Neuronal stem cell (in vitro differentiated cells): ENCODE data around the gene TBX1.

ENCODE experiments used
- DNase-seq: peaks from one replicate; pipeline ENCODE4 v3.0.0-alpha.2; 2013; ENCODE audit warnings: low spot score
- H2AFZ ChIP-seq: one replicate; pipeline ENCODE4 v1.6.1; 2013; ENCODE audit warnings: mild to moderate bottlenecking, low read length, inconsistent platforms
- H2AK5ac ChIP-seq: 2 replicates; pipeline ENCODE4 v1.6.1; 2013; ENCODE audit warnings: low read depth, mild to moderate bottlenecking, inconsistent platforms, low read length, moderate library complexity, mixed read lengths
- H2BK120ac ChIP-seq: 2 replicates; pipeline ENCODE4 v1.6.1; 2013; ENCODE audit warnings: low read depth, mild to moderate bottlenecking, inconsistent platforms, low read length, moderate library complexity, mixed read lengths
- H2BK12ac ChIP-seq: one replicate; pipeline ENCODE4 v1.6.1; 2013; ENCODE audit warnings: low read length, inconsistent platforms
- H2BK15ac ChIP-seq: 2 replicates; pipeline ENCODE4 v1.6.1; 2013; ENCODE audit warnings: mild to moderate bottlenecking, low read length, inconsistent platforms, mixed read lengths
- H2BK5ac ChIP-seq: one replicate; pipeline ENCODE4 v1.6.1; 2013; ENCODE audit warnings: inconsistent platforms, mild to moderate bottlenecking, low read length, moderate library complexity
- H3K14ac ChIP-seq: one replicate; pipeline ENCODE4 v1.6.1; 2013; ENCODE audit warnings: low read length, inconsistent platforms
- H3K18ac ChIP-seq: 2 replicates; pipeline ENCODE4 v1.6.1; 2013; ENCODE audit warnings: low read length, inconsistent platforms
- H3K23ac ChIP-seq: 2 replicates; pipeline ENCODE4 v1.6.1; 2013; ENCODE audit warnings: low read depth, mild to moderate bottlenecking, mixed read lengths, low read length, inconsistent platforms; ENCODE audit not compliant: poor library complexity
- H3K27ac ChIP-seq: replicated peaks from 3 replicates; pipeline ENCODE4 v1.5.1; 2013; ENCODE audit warnings: low read length, inconsistent platforms
- H3K27me3 ChIP-seq, 3 experiments: 2 replicates each; pipeline ENCODE4 v1.6.1; 2013; ENCODE audit warnings: low read length in 3 of 3, mild to moderate bottlenecking in 2 of 3, inconsistent platforms in 1 of 3, low read depth in 1 of 3, mixed read lengths in 1 of 3, moderate library complexity in 1 of 3; ENCODE audit not compliant: control insufficient read depth in 3 of 3, insufficient read depth in 3 of 3
- H3K36me3 ChIP-seq, 2 donors: replicated peaks in 1 of 2; 2 replicates each; pipeline ENCODE4 v1.6.1; 2013; ENCODE audit warnings: low read length in 2 of 2; ENCODE audit not compliant: control insufficient read depth in 2 of 2, insufficient read depth in 2 of 2
- H3K4ac ChIP-seq: 2 replicates; pipeline ENCODE4 v1.6.1; 2013; ENCODE audit warnings: inconsistent platforms, mild to moderate bottlenecking, low read length, moderate library complexity
- H3K4me1 ChIP-seq, 2 donors: 1 replicate in 1 of 2; 2 replicates in 1 of 2; pipeline ENCODE4 v1.6.1; 2013; ENCODE audit warnings: low read length in 2 of 2, low read depth in 1 of 2; ENCODE audit not compliant: control insufficient read depth in 2 of 2, insufficient read depth in 1 of 2
- H3K4me2 ChIP-seq: one replicate; pipeline ENCODE4 v1.6.1; 2013; ENCODE audit warnings: mild to moderate bottlenecking, low read length, inconsistent platforms; ENCODE audit not compliant: insufficient read depth, poor library complexity, severe bottlenecking
- H3K4me3 ChIP-seq, 2 donors: 2 replicates each; pipeline ENCODE4 v1.5.1; 2013; ENCODE audit warnings: low read length in 2 of 2, mild to moderate bottlenecking in 2 of 2, inconsistent platforms in 1 of 2, moderate library complexity in 1 of 2
- H3K79me1 ChIP-seq: one replicate; pipeline ENCODE4 v1.6.1; 2013; ENCODE audit warnings: low read depth, mild to moderate bottlenecking, inconsistent platforms, low read length, moderate library complexity
- H3K9ac ChIP-seq: one replicate; pipeline ENCODE4 v1.6.1; 2013; ENCODE audit warnings: mild to moderate bottlenecking, low read depth, low read length, inconsistent platforms; ENCODE audit not compliant: poor library complexity
- H3K9me3 ChIP-seq, 2 donors: replicated peaks in 1 of 2; 2 replicates each; pipeline versions ENCODE3 to v1.6.1; 2013; ENCODE audit warnings: low read length in 2 of 2, mild to moderate bottlenecking in 2 of 2, inconsistent platforms in 1 of 2, low read depth in 1 of 2, mixed read lengths in 1 of 2, moderate library complexity in 1 of 2; ENCODE audit not compliant: control insufficient read depth in 2 of 2, insufficient read depth in 1 of 2
- H4K8ac ChIP-seq: one replicate; pipeline ENCODE4 v1.6.1; 2013; ENCODE audit warnings: low read depth, mild to moderate bottlenecking, inconsistent platforms, low read length, moderate library complexity
- H4K91ac ChIP-seq: one replicate; pipeline ENCODE4 v1.6.1; 2013; ENCODE audit warnings: low read length, low read depth, mild to moderate bottlenecking, inconsistent platforms; ENCODE audit not compliant: poor library complexity
- WGBS, 2 donors: extraction: QIAGEN DNeasy Blood & Tissue Kit; methylation state at CpG; one replicate each; pipeline ENCODE4 v1.1.7; 2013; ENCODE audit warnings: missing lambda C conversion rate in 2 of 2, mixed read lengths in 1 of 2; ENCODE audit not compliant: insufficient read length in 2 of 2, insufficient replicate concordance in 1 of 2; ENCODE audit errors: extremely low coverage in 2 of 2; 5-methylcytosine and 5-hydroxymethylcytosine counted together

The TBX1 gene

GRCh38 chr22:19810381-19811201 is 50.0 kb downstream of the TBX1 start:
- Histone ChIP-seq H3K9ac (no peak overlapping the region), H3K36me3 (peaks cover 0 to 7% of the 10 kb centered on the region in 2 donors), H4K8ac (no peak overlapping the region), H3K4me3 (no peak overlapping the region), H3K9me3 (no peaks in the 10 kb centered on the region), H3K4me1 (no peaks in the 10 kb centered on the region), H3K79me1 (no peaks in the 10 kb centered on the region), H3K23ac (peak overlapping the region; percentile 52), H3K27me3 (no peaks in the 10 kb centered on the region), H2AFZ (no peak overlapping the region), H3K14ac (no peak overlapping the region), H2AK5ac (no peak overlapping the region), H3K18ac (peak overlapping the region; percentile 11), H3K4ac (no peak overlapping the region), H3K27ac (no peak overlapping the region), H2BK5ac (peak overlapping the region; percentile 72), H4K91ac (no peak overlapping the region), H2BK120ac (peak overlapping the region; percentile 16), H2BK12ac (no peak overlapping the region), H2BK15ac (peak overlapping the region; percentile 16), H3K4me2 (no peak overlapping the region)
- WGBS, 2 donors: no CpG with 5 or more reads among the region's 23 CpGs
- DNase-seq: no peak

DNA sequence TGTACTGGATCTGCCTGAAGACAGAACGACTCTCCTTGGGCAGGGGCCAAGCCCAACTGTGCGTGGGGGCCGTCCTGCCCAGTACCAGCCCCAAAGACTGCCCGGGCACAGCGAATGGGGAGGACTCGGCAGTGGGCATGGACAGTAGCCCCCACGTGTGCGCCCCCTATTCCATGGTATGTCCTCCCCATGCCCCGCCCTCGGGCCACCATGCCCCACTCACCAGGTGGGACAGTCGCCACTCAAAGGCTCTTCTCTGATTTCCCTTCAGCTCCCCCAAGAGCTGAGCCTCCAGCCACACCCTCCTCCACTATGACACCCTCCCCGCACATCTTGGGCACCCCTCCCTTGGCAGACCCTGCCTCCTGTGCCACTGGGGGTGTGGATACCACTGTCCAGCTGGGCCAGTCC is 50.6 kb downstream of the TBX1 start:
- Histone ChIP-seq H3K27ac (no peak overlapping the region), H2BK5ac (peak overlapping the region; percentile 72), H2AFZ (no peak overlapping the region), H3K9me3 (no peaks in the 10 kb centered on the region), H4K8ac (no peak overlapping the region), H2BK12ac (no peak overlapping the region), H3K18ac (peak overlapping the region; percentile 52), H2BK15ac (no peak overlapping the region), H3K9ac (no peak overlapping the region), H3K23ac (no peak overlapping the region), H3K4me2 (no peak overlapping the region), H3K79me1 (no peaks in the 10 kb centered on the region), H2AK5ac (no peak overlapping the region), H3K27me3 (no peaks in the 10 kb centered on the region), H3K4me3 (no peak overlapping the region), H3K14ac (no peak overlapping the region), H2BK120ac (peak overlapping the region; percentile 16), H3K36me3 (peaks cover 0 to 7% of the 10 kb centered on the region in 2 donors), H3K4ac (no peak overlapping the region), H4K91ac (no peak overlapping the region), H3K4me1 (no peaks in the 10 kb centered on the region)
- no CpG with 5 or more reads among the region's 12 CpGs for WGBS, 2 donors
- DNase-seq: no peak

DNA sequence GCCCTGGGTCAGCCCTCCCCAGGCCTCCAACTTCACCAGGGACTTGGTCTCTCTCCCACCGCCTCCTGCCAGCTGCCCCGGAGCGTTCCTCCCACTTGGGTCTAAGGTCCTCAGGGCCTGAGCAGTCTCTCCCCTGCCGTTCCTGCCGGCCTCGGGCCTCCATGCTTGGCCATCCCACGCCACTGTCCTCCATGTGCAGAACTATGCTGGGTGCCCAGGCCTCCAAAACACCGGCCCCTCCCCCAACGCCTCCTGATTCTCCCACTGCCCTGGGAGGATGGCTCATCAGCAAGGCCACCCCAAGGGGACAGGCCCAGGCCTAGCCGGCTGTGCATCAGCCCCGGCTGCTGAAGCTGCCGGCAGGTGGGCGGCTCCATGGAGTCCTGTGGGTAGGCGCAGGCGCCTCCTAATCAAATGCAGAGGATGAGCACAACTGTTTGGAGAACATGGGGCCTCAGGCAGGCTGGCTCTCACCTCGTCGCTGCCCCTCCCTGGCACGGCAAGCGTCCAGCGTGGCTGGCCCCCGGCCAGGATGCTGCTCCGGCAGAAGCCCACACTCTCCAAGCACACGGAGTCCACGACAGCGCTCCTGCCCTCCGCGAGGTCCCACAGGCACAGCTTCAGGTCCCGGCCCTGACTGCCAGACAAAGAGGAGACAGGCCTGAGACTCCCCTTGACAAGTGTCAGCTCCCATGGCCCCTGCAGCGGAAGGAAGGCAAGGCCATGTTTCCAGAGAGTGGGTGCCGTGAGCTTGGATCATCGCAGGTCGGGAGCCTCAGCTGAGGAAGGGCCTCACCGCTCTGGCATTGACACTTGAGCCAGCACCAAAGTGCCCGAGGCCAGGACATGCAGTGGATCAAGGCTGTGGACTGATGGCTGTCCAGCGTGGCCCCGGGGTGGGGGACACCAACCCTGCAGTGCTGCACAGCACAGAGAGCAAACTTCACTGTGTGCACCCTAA is 51.5 kb downstream of the TBX1 start:
- Histone ChIP-seq H3K4me3 (no peak overlapping the region), H2BK120ac (no peak overlapping the region), H3K4me2 (no peak overlapping the region), H3K4me1 (no peaks in the 10 kb centered on the region), H2AK5ac (no peak overlapping the region), H3K9me3 (no peaks in the 10 kb centered on the region), H2BK5ac (no peak overlapping the region), H2AFZ (no peak overlapping the region), H3K23ac (peak overlapping the region; percentile 50), H3K27me3 (no peaks in the 10 kb centered on the region), H4K8ac (no peak overlapping the region), H3K9ac (no peak overlapping the region), H3K27ac (no peak overlapping the region), H3K4ac (no peak overlapping the region), H2BK12ac (peak overlapping the region; percentile 4), H3K18ac (peak overlapping the region; percentile 51), H3K14ac (peak overlapping the region; percentile 90), H2BK15ac (no peak overlapping the region), H4K91ac (no peak overlapping the region), H3K36me3 (peaks cover 0 to 4% of the 10 kb centered on the region in 2 donors), H3K79me1 (no peaks in the 10 kb centered on the region)
- DNase-seq: no peak
- WGBS, 2 donors: no CpG with 5 or more reads among the region's 36 CpGs

DNA sequence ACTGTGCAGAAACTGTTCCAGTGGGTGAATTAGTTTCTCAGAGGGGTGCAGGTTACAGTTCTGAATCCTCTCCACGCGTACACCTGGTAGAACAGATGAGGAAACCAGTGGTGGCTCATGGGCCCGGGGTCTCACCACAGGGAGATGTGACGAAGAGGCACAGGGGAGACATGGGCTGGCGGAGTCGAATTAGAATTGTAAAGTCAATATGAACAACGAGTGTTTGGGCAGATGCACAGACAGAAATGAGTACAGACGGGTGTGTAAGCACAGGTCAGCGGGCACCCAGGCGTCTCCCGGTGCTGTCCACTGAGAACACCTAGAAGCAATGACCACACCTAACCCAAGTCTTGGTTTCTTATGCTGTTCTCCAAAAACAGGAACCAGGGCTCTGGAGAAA is 52.3 kb downstream of the TBX1 start:
- H3K36me3 ChIP-seq: peaks cover 0 to 4% of the 10 kb centered on the region in 2 donors
- H2BK120ac ChIP-seq: no peak overlapping the region
- DNase-seq: no peak
- H2BK5ac ChIP-seq: no peak overlapping the region
- no peak overlapping the region for H2BK15ac ChIP-seq
- no peak overlapping the region for H3K23ac ChIP-seq
- H3K4me2 ChIP-seq: no peak overlapping the region
- no peak overlapping the region for H2BK12ac ChIP-seq
- no peak overlapping the region for H2AFZ ChIP-seq
- H3K4me1 ChIP-seq: no peaks in the 10 kb centered on the region
- H4K8ac ChIP-seq: no peak overlapping the region
- H4K91ac ChIP-seq: no peak overlapping the region
- H3K18ac ChIP-seq: no peak overlapping the region
- H3K4ac ChIP-seq: no peak overlapping the region
- no CpG with 5 or more reads among the region's 11 CpGs for WGBS, 2 donors
- H3K14ac ChIP-seq: no peak overlapping the region
- no peak overlapping the region for H3K9ac ChIP-seq
- no peaks in the 10 kb centered on the region for H3K9me3 ChIP-seq
- H3K4me3 ChIP-seq: no peak overlapping the region
- H2AK5ac ChIP-seq: no peak overlapping the region
- H3K27ac ChIP-seq: no peak overlapping the region
- H3K79me1 ChIP-seq: no peaks in the 10 kb centered on the region
- no peaks in the 10 kb centered on the region for H3K27me3 ChIP-seq
